Ovary (tissue), 3 donors: ENCODE results near the gene ARMC7.

Experiments
- POLR2A ChIP-seq: fragments of 450-650 bp; IDR thresholded peaks from one replicate; pipeline ENCODE4 v1.6.1; 2017; ENCODE audit warnings: antibody characterized with exemption, mild to moderate bottlenecking, moderate library complexity
- TF ChIP-seq, protein P1 (sequence below), 3 donors: fragments of 450-650 bp in 2 of 3; fragments of 200-600 bp in 1 of 3; IDR thresholded peaks; one replicate each; pipeline versions ENCODE4 v1.5.1 to v1.8.0; 2016 to 2022; ENCODE audit warnings: antibody characterized with exemption in 3 of 3, mild to moderate bottlenecking in 1 of 3
- donor health status: DM: no; HTN: no; CAD: no.

DNA sequence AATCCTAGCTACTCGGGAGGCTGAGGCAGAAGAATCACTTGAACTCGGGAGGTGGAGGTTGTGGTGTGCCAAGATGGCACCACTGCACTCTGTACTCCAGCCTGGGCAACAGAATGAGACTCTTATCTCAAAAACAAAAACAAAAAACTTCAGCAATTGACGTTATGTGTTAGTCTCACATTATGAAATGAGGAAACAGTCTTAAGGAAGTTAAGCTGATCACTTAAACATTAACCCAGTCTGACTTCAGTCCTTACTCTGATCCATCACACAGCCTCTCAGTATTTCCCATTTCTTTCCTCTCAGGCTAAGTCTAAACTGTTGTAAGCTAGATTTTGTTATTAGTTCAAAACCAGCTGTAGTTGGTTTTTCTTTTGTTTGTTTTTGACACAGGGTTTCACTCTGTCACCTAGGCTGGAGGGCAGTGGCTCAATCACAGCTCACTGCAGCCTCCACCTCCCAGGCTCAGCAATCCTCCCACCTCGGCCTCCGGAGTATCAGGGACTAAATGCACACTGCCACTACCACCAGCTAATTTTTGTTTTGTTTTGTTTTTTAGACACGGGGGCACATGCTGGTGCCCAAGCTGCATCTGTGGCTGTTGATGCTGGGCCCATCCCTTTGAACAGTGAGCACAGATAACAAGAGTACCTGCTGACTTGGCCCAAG lies 38.2 kb downstream of the ARMC7 start:
- TF ChIP-seq, protein P1, sequence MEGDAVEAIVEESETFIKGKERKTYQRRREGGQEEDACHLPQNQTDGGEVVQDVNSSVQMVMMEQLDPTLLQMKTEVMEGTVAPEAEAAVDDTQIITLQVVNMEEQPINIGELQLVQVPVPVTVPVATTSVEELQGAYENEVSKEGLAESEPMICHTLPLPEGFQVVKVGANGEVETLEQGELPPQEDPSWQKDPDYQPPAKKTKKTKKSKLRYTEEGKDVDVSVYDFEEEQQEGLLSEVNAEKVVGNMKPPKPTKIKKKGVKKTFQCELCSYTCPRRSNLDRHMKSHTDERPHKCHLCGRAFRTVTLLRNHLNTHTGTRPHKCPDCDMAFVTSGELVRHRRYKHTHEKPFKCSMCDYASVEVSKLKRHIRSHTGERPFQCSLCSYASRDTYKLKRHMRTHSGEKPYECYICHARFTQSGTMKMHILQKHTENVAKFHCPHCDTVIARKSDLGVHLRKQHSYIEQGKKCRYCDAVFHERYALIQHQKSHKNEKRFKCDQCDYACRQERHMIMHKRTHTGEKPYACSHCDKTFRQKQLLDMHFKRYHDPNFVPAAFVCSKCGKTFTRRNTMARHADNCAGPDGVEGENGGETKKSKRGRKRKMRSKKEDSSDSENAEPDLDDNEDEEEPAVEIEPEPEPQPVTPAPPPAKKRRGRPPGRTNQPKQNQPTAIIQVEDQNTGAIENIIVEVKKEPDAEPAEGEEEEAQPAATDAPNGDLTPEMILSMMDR (IDR thresholded peaks at IDR 0.05) = no peak
- TF ChIP-seq POLR2A = no peak
